ENCODE measurements around the gene MRPL49. TPM values are rescaled to one million over a fixed set of nuclear protein-coding genes. Genes with fewer than 3 reads are reported as not detected.

Gene MRPL49
- polyA plus RNA-seq, 1 donor from 2014 or later = 80.5 TPM

- Histone ChIP-seq H3K27ac (ENCODE audit: low read length) (no peak overlapping the region), H3K36me3 (ENCODE audit: insufficient read depth, low read length) (no peaks in the 10 kb centered on the region), H3K27me3 (ENCODE audit: insufficient read depth, low read depth, low read length) (no peaks in the 10 kb centered on the region), H2AFZ (ENCODE audit: low read depth, low read length) (no peak overlapping the region), H3K9me3 (ENCODE audit: low read length) (no peaks in the 10 kb centered on the region), H4K20me1 (ENCODE audit: insufficient read depth) (no peaks in the 10 kb centered on the region), H3K79me2 (replicated peaks; ENCODE audit: insufficient read depth, low read length) (peaks cover 8% of the 10 kb centered on the region), H3F3A (ENCODE audit: insufficient read depth, low read length, poor library complexity, severe bottlenecking) (no peaks in the 10 kb centered on the region), H3K4me3 (ENCODE audit: low read length) (no peak overlapping the region), H3K9me2 (ENCODE audit: insufficient read depth, low read length) (no peaks in the 10 kb centered on the region), H3K9ac (ENCODE audit: low read length) (no peak overlapping the region), H3K4me2 (ENCODE audit: low read length) (no peak overlapping the region)
- TF ChIP-seq EP300 (conservative IDR thresholded peaks at IDR 0.05; ENCODE audit: poor library complexity, severe bottlenecking) = no peak
- TF ChIP-seq RAD21 (conservative IDR thresholded peaks at IDR 0.05) = no peak
- TF ChIP-seq, protein P1, sequence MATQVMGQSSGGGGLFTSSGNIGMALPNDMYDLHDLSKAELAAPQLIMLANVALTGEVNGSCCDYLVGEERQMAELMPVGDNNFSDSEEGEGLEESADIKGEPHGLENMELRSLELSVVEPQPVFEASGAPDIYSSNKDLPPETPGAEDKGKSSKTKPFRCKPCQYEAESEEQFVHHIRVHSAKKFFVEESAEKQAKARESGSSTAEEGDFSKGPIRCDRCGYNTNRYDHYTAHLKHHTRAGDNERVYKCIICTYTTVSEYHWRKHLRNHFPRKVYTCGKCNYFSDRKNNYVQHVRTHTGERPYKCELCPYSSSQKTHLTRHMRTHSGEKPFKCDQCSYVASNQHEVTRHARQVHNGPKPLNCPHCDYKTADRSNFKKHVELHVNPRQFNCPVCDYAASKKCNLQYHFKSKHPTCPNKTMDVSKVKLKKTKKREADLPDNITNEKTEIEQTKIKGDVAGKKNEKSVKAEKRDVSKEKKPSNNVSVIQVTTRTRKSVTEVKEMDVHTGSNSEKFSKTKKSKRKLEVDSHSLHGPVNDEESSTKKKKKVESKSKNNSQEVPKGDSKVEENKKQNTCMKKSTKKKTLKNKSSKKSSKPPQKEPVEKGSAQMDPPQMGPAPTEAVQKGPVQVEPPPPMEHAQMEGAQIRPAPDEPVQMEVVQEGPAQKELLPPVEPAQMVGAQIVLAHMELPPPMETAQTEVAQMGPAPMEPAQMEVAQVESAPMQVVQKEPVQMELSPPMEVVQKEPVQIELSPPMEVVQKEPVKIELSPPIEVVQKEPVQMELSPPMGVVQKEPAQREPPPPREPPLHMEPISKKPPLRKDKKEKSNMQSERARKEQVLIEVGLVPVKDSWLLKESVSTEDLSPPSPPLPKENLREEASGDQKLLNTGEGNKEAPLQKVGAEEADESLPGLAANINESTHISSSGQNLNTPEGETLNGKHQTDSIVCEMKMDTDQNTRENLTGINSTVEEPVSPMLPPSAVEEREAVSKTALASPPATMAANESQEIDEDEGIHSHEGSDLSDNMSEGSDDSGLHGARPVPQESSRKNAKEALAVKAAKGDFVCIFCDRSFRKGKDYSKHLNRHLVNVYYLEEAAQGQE (IDR thresholded peaks at IDR 0.05; ENCODE audit: borderline replicate concordance) = no peak
- TF ChIP-seq TAF1 (IDR thresholded peaks at IDR 0.05; ENCODE audit: low read depth) = no peak
- no peak for TF ChIP-seq EZH2 (IDR thresholded peaks at IDR 0.05; ENCODE audit: borderline replicate concordance, insufficient read depth, low read length, poor library complexity, severe bottlenecking)
- TF ChIP-seq POLR2AphosphoS5 (IDR thresholded peaks at IDR 0.05) = no peak
- TF ChIP-seq CTCF (IDR thresholded peaks at IDR 0.05; ENCODE audit: poor library complexity, severe bottlenecking) = no peak
These were observed 32.5 kb upstream of the MRPL49 start for GRCh38 chr11:65089621-65090020.

GRCh38 chr11:65090628-65091027, 31.5 kb upstream of the MRPL49 start:
- Histone ChIP-seq H3K36me3 (ENCODE audit: insufficient read depth, low read length) (no peaks in the 10 kb centered on the region), H3K9me2 (ENCODE audit: insufficient read depth, low read length) (no peaks in the 10 kb centered on the region), H3K4me2 (ENCODE audit: low read length) (no peak overlapping the region), H3K27ac (ENCODE audit: low read length) (no peak overlapping the region), H3F3A (ENCODE audit: insufficient read depth, low read length, poor library complexity, severe bottlenecking) (no peaks in the 10 kb centered on the region), H3K79me2 (replicated peaks; ENCODE audit: insufficient read depth, low read length) (no peaks in the 10 kb centered on the region), H3K27me3 (ENCODE audit: insufficient read depth, low read depth, low read length) (no peaks in the 10 kb centered on the region), H3K9ac (ENCODE audit: low read length) (no peak overlapping the region), H4K20me1 (ENCODE audit: insufficient read depth) (no peaks in the 10 kb centered on the region), H3K4me3 (ENCODE audit: low read length) (no peak overlapping the region), H3K9me3 (ENCODE audit: low read length) (no peaks in the 10 kb centered on the region), H2AFZ (ENCODE audit: low read depth, low read length) (no peak overlapping the region)
- TF ChIP-seq, protein P1 (IDR thresholded peaks at IDR 0.05; ENCODE audit: borderline replicate concordance) = no peak
- TF ChIP-seq EZH2 (IDR thresholded peaks at IDR 0.05; ENCODE audit: borderline replicate concordance, insufficient read depth, low read length, poor library complexity, severe bottlenecking) (no peak), EP300 (conservative IDR thresholded peaks at IDR 0.05; ENCODE audit: poor library complexity, severe bottlenecking) (no peak), MXI1 (conservative IDR thresholded peaks at IDR 0.05; ENCODE audit: poor library complexity, severe bottlenecking) (no peak), TAF1 (IDR thresholded peaks at IDR 0.05; ENCODE audit: low read depth) (no peak), RAD21 (conservative IDR thresholded peaks at IDR 0.05) (no peak), SMC3 (conservative IDR thresholded peaks at IDR 0.05; ENCODE audit: poor library complexity) (no peak)
